ENCODE measurements around the gene GPR17. TPM values are rescaled to one million over a fixed set of nuclear protein-coding genes. Genes with fewer than 3 reads are reported as not detected.
A peak's percentile ranks its signal among the peaks of the same experiment; 100 is the strongest.

Gene GPR17
- total RNA-seq, 2 experiments from 2014 or later = not detected

DNA sequence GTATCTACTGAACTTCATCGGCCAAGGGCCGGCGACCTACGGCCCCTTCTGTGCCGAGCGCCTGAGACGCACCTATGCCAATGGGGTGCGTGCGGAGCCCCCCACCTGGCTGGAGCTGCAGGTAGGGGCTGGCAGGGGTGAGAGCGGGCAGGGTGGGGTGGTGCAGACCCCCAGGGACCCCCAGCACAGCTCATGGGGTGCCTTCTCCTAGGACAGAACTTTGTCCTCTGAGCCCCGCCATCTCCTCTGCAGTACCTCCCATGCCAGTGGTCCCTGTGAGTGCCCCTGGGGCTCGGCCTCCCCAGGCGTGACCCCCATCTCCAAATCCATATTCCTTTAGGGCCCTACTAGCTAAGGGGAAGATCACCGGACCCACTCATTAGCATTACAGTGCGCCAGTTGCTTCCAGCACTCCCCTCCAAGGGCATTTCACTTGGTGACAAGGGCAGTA lies 23.9 kb upstream of the GPR17 start:
- Mint-ChIP-seq H3K27ac (no peak overlapping the region), H3K27me3 (no peaks in the 10 kb centered on the region), H3K36me3 (peaks cover 6% of the 10 kb centered on the region), H3K4me3 (no peak overlapping the region), H3K4me1 (peaks cover 6% of the 10 kb centered on the region), H3K9me3 (peaks cover 2% of the 10 kb centered on the region)
- DNase-seq (no peak), ATAC-seq (ENCODE audit: low read depth) (no peak)
- POLR2A ChIA-PET = no interaction called here

- H3K4me1 Mint-ChIP-seq = peaks cover 4% of the 10 kb centered on the region
- POLR2A ChIA-PET = no interaction called here
- no peaks in the 10 kb centered on the region for H3K27me3 Mint-ChIP-seq
- no peak for DNase-seq
- ATAC-seq (ENCODE audit: low read depth) = no peak
- H3K4me3 Mint-ChIP-seq = no peak overlapping the region
- H3K27ac Mint-ChIP-seq = no peak overlapping the region
- peaks cover 3% of the 10 kb centered on the region for H3K36me3 Mint-ChIP-seq
- H3K9me3 Mint-ChIP-seq = peaks cover 2% of the 10 kb centered on the region
Measured at GRCh38 chr2:127622561-127623387, 23.2 kb upstream of the GPR17 start.

DNA sequence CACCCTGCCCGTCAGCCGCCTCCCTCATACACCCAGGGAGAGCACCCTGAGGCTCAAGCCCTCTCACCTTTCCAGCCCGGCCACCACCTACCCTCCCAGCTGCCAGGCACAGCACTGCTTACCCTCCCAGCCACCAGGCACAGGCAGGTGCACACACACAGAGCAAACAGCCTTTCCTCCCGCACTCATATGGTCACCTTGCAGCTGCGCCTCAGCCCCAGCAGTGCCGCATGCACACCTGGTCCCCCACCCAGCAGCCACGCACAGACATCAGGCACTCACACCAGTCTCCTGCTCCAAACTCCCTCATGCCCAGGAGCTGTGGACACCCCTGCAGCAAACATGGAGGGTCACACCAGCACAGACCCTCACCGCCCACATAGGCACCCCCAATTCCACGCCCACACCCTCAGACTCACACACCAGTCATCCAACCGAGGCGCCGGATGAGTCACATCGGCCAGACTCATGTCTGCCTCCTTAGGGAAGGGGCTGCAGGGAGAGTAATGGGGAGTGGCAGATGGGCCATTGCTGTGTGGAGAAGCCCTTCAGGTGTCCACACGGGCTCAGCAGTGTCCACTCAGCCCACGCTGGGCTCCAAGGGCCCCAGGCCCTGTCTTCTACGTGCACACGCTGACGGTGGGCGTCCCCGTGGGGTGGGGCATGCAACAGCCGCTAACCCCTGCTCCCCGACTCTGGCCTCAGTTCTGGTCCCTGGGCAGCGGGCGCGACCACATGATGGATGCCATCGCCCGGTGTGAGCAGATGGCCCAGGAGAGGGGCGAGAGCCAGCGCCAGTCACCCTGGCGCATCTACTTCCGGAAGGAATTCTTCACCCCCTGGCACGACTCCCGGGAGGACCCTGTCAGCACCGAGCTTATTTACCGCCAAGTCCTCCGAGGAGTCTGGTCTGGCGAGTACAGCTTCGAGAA lies 22.3 kb upstream of the GPR17 start:
- POLR2A ChIA-PET = no interaction called here
- ATAC-seq (ENCODE audit: low read depth) (no peak), DNase-seq (no peak)
- Mint-ChIP-seq H3K27me3 (no peaks in the 10 kb centered on the region), H3K4me3 (no peak overlapping the region), H3K36me3 (peaks cover under 1% of the 10 kb centered on the region), H3K27ac (no peak overlapping the region), H3K9me3 (peaks cover 1% of the 10 kb centered on the region), H3K4me1 (peaks cover 1% of the 10 kb centered on the region)

DNA sequence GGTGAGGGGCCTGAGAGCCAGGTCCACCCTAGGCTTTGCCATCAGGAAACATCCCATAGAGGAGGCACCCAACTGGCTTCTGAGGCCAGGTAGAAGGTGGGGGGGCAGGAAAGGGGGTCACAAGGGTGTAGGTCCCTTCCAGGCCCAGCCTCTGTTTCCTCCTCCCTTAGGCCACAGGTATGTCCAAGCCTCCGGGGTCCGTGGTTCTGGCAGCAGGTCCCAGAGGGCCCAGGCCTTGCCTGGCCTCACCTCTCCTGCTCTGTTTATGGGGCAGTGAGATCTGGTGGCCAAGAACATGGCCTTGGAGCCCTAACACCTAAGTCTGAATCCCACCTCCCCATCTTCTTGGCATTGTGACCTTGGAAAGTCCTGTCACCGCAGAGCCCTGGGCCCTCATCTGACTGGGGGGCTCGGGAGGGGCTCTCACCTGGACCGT lies 21.6 kb upstream of the GPR17 start:
- Mint-ChIP-seq H3K27ac (no peak overlapping the region), H3K4me1 (no peaks in the 10 kb centered on the region), H3K27me3 (no peaks in the 10 kb centered on the region), H3K9me3 (no peaks in the 10 kb centered on the region), H3K36me3 (no peaks in the 10 kb centered on the region), H3K4me3 (no peak overlapping the region)
- POLR2A ChIA-PET = no interaction called here
- no peak for ATAC-seq (ENCODE audit: low read depth)
- DNase-seq = no peak

DNA sequence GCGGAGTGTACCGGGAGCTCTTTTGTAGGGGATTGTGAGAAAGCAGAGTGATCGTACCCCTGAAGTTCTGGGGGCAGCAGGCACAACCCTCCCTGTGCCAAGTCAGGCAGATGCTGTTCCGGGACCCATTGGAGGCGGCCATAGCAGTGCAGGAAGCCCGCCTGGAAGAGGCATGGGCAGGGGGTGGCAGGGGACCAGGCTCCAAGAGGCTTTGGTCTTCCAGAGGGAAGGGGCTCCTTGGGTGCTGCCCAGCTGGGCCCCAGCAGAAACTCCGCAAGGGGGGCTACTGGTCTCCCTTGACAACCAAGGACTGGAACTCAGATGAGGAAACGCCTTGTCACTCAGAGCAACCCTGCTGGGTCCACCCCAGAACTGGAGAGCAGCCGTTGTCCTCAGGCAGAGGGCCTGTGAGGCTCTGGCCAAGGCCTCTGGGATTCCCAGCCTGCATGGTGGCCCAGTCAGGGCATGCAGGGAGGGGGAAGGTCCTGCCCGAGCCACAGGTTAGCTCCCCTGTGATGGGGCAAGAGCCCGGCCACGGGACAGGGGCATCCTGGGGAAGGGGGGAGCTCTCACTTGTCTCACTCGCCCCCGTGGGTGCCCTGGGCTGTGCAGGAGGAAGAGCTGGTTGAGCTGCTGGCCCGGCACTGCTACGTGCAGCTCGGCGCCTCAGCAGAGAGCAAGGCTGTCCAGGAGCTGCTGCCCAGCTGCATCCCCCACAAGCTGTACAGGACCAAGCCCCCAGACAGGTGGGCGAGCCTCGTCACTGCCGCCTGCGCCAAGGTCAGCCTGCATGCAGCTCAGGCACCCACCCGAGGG lies 21.0 kb upstream of the GPR17 start:
- no peak overlapping the region for H3K4me3 Mint-ChIP-seq
- POLR2A ChIA-PET = no interaction called here
- ATAC-seq (ENCODE audit: low read depth) = no peak
- no peak overlapping the region for H3K27ac Mint-ChIP-seq
- H3K4me1 Mint-ChIP-seq = no peaks in the 10 kb centered on the region
- peak; percentile 33 for DNase-seq
- no peaks in the 10 kb centered on the region for H3K27me3 Mint-ChIP-seq
- no peaks in the 10 kb centered on the region for H3K9me3 Mint-ChIP-seq
- H3K36me3 Mint-ChIP-seq = no peaks in the 10 kb centered on the region

DNA sequence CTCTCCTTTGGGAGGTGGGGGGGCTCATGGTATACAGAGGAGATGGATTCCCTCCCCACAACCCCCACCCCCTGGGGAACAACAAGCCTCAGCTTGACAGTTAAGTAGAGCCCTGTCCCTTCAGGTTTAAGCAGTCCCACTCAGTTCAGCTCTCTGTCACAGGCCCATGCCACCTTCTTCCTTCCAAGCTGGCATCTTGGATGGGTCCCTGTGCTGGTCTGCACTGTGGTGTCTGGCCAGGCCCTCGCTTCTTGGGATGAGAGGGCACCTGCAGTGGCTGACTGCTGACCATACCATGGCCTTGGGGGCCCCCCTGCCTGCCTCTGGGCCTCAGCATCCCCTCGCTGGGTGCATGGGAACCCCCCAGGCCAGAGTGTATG lies 20.4 kb upstream of the GPR17 start:
- Mint-ChIP-seq H3K4me3 (no peak overlapping the region), H3K4me1 (no peaks in the 10 kb centered on the region), H3K27me3 (no peaks in the 10 kb centered on the region), H3K36me3 (no peaks in the 10 kb centered on the region), H3K27ac (no peak overlapping the region), H3K9me3 (no peaks in the 10 kb centered on the region)
- POLR2A ChIA-PET = interaction anchor here (0.6 kb wide), 1 partner anchor 471 kb away, joined by 6 read pairs; no protein-coding TSS in a partner anchor
- ATAC-seq (ENCODE audit: low read depth) (no peak), DNase-seq (no peak)

GRCh38 chr2:127626175-127626574 lies 19.8 kb upstream of the GPR17 start:
- H3K9me3 Mint-ChIP-seq = no peaks in the 10 kb centered on the region
- no peak for ATAC-seq (ENCODE audit: low read depth)
- no peak overlapping the region for H3K4me3 Mint-ChIP-seq
- no peak for DNase-seq
- no peaks in the 10 kb centered on the region for H3K4me1 Mint-ChIP-seq
- H3K36me3 Mint-ChIP-seq = no peaks in the 10 kb centered on the region
- no peak overlapping the region for H3K27ac Mint-ChIP-seq
- POLR2A ChIA-PET = interaction anchor here (0.6 kb wide), 1 partner anchor 471 kb away, joined by 6 read pairs; no protein-coding TSS in a partner anchor
- no peaks in the 10 kb centered on the region for H3K27me3 Mint-ChIP-seq

GRCh38 chr2:127626917-127627739 lies 18.8 kb upstream of the GPR17 start:
- DNase-seq (no peak), ATAC-seq (ENCODE audit: low read depth) (no peak)
- Mint-ChIP-seq H3K9me3 (no peaks in the 10 kb centered on the region), H3K27ac (no peak overlapping the region), H3K4me1 (no peaks in the 10 kb centered on the region), H3K4me3 (no peak overlapping the region), H3K27me3 (no peaks in the 10 kb centered on the region), H3K36me3 (no peaks in the 10 kb centered on the region)
- POLR2A ChIA-PET = no interaction called here

GRCh38 chr2:127627740-127628571 lies 18.0 kb upstream of the GPR17 start:
- no peaks in the 10 kb centered on the region for H3K9me3 Mint-ChIP-seq
- H3K4me1 Mint-ChIP-seq = peaks cover under 1% of the 10 kb centered on the region
- ATAC-seq (ENCODE audit: low read depth) = no peak
- POLR2A ChIA-PET = no interaction called here
- H3K4me3 Mint-ChIP-seq = no peak overlapping the region
- H3K27ac Mint-ChIP-seq = no peak overlapping the region
- no peak for DNase-seq
- H3K27me3 Mint-ChIP-seq = no peaks in the 10 kb centered on the region
- H3K36me3 Mint-ChIP-seq = no peaks in the 10 kb centered on the region

GRCh38 chr2:127628767-127629614 lies 17.0 kb upstream of the GPR17 start:
- DNase-seq = no peak
- no peaks in the 10 kb centered on the region for H3K27me3 Mint-ChIP-seq
- H3K36me3 Mint-ChIP-seq = no peaks in the 10 kb centered on the region
- no peaks in the 10 kb centered on the region for H3K9me3 Mint-ChIP-seq
- no peak overlapping the region for H3K4me3 Mint-ChIP-seq
- ATAC-seq (ENCODE audit: low read depth) = no peak
- H3K4me1 Mint-ChIP-seq = peaks cover 5% of the 10 kb centered on the region
- no peak overlapping the region for H3K27ac Mint-ChIP-seq
- POLR2A ChIA-PET = interaction anchor here (1.2 kb wide), 1 partner anchor 11 kb away, joined by 3 read pairs; no protein-coding TSS in a partner anchor

GRCh38 chr2:127629637-127630036 lies 16.3 kb upstream of the GPR17 start:
- POLR2A ChIA-PET = interaction anchor here (1.2 kb wide), 1 partner anchor 11 kb away, joined by 3 read pairs; no protein-coding TSS in a partner anchor
- no peaks in the 10 kb centered on the region for H3K27me3 Mint-ChIP-seq
- H3K36me3 Mint-ChIP-seq = no peaks in the 10 kb centered on the region
- ATAC-seq (ENCODE audit: low read depth) = no peak
- peaks cover 5% of the 10 kb centered on the region for H3K4me1 Mint-ChIP-seq
- no peak overlapping the region for H3K4me3 Mint-ChIP-seq
- H3K9me3 Mint-ChIP-seq = no peaks in the 10 kb centered on the region
- H3K27ac Mint-ChIP-seq = no peak overlapping the region
- no peak for DNase-seq

Data from activated naive CD8-positive, alpha-beta T cell treated with anti-CD3 and anti-CD28 coated beads, Interleukin-2, amount 10 ng/mL, durations not matched to agents 7 days and 5 days (primary cell).